HG03432 (cell line): ENCODE measurements around the gene ACSF3.
"Not testable (repeated sequence)": the region's sequence is repeated elsewhere in the genome, so short reads cannot be mapped to it uniquely, and the experiment has no call there.

Source experiments
- ATAC-seq: cut with Tn5 transposase; IDR thresholded peaks from one replicate; pipeline ENCODE4 v1.9.1; 2021; ENCODE audit warnings: mild to moderate bottlenecking, moderate library complexity; ENCODE audit not compliant: unreplicated experiment

ACSF3 gene

DNA sequence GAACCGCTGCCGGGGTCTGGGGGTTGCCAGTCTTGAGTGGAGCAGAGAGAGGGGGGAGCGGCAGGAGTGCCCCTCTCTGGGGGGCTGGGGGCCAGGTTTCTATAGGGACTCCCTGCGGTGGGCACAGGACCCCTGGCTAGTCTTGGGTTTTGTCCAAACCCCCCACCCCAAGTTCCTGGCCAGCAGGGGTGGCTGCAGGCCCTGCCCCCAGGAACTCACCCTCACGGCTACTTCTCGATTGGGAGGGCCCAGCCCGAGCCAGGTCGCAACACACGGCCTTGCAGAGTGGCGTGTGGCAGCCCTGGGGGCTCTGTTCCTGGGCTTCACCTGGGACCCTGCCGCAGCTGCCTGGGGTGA lies 78.5 kb downstream of the ACSF3 start:
- ATAC-seq, result no peak

DNA sequence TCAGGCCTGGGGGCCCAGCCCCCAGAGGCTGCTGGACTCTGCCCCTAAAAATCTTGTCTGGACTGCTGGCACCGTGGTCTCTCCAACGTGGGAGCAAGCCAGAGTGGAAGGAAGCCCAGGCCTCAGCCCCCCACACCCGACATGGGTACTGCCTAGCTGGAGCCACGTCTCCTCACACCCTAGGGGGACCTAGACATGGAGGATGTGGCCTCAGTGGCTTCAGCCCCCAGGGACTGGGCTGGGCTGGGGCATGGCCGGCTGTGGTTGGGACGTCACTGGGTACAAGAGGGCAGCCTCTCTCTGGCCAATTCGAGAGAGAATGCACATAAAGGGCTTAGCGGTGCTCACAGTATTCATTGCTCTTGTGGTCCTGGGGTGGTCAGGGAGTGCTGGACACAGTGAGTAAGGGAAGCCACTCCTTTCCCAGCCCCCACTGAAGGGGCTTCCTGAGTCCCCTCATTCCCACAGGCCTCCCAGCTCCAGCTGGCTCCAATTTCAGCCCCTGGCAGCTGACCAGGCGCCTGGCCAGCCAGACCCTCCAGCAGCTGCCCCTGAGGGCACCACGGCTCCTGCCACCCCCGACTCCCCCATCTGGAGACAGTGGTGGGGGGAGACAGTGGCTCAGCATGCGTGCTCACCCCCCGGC lies 79.0 kb downstream of the ACSF3 start:
- no peak for ATAC-seq

DNA sequence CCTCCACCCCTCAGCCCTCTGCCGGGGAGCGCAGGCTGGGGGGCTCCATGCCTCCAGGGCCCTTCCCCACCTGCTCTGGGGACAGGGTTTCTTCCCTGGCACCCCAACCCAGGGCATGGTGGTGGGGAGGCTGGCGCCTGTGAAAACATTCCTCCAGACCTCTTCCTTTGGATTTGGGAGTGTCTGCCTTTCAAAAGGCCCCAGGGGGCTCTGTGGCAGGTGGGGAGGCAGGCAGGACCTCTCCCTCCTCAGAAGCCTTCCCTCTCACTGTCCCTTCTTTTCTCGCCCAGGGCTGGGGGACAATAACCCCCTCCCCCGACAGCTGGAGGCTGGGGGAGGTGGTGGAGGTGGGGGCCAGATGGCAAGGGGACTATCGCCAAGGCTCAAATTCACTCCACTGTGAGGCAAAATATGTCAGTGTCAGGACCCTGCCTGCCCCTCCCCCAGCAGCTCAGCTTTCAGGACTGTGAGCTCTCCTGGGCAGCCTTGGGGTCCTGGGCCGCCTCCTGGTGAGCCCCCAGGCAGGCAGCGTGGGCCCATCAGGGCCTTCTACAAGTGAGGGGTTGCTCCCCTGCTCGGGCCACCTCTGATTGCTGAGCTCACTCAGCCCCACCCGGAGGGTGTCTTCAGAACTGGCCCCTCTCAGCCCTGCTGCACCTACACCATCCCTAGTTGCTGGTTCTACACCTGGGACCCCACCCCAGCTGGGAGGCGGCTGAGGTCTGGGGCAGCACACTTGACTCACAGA lies 79.7 kb downstream of the ACSF3 start:
- no peak for ATAC-seq

DNA sequence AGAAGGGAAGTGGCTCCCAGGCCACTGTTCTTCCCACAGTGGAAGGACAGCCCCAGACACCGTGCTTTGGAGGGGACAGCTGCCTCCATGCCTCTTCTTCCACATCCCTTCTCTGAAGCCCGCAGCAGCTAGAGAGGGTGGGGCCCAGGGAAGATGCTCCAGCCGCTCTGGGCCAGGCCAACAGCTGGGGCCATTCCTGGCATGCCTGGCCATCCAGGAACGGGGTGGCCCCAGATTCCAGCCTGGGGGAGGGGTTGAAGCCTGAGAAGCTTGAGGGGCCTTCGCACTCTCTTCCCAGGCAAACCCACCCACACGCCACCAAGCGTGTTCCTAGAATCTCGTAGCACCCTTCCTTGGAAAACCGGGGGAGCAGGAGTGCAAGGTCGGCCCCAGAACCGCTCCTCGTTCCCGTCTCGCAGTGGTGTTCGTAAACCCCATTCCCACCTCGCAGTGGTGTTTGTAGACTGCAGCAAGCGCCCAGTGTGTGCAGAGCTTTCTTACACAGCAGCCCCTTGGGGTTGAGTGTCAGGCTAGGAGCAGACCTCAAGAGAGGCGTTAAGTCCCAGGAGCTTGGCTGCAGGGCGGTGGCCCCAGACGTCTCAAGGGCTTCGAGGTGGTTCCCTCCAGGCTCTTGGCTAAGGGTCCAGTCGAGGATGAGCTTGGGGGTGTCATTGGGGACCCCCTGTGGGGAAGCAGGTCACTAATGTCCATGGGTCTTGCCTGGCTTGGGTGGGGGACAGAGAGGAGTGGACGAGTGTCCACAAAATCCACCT lies 80.6 kb downstream of the ACSF3 start:
- ATAC-seq, result no peak

DNA sequence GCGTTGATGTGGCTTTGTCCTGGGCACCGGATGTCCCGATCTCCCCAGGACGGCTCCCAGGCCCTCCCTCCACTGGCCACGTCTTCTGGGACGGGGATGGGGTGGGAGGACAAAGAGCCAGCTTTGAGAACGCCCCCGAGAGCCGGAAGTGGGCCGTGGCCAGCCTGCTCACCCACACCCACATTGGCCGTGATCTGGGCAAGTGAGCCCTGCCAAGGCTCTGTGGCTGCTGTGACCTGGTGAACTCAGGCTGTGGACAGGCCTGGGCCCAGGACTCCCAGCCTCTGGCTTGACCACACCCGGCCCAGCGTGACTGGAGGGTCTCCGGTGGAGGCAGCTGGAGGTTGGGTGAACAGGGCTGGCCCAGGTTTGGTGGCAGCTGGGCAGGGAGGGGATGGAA lies 81.2 kb downstream of the ACSF3 start:
- no peak for ATAC-seq

DNA sequence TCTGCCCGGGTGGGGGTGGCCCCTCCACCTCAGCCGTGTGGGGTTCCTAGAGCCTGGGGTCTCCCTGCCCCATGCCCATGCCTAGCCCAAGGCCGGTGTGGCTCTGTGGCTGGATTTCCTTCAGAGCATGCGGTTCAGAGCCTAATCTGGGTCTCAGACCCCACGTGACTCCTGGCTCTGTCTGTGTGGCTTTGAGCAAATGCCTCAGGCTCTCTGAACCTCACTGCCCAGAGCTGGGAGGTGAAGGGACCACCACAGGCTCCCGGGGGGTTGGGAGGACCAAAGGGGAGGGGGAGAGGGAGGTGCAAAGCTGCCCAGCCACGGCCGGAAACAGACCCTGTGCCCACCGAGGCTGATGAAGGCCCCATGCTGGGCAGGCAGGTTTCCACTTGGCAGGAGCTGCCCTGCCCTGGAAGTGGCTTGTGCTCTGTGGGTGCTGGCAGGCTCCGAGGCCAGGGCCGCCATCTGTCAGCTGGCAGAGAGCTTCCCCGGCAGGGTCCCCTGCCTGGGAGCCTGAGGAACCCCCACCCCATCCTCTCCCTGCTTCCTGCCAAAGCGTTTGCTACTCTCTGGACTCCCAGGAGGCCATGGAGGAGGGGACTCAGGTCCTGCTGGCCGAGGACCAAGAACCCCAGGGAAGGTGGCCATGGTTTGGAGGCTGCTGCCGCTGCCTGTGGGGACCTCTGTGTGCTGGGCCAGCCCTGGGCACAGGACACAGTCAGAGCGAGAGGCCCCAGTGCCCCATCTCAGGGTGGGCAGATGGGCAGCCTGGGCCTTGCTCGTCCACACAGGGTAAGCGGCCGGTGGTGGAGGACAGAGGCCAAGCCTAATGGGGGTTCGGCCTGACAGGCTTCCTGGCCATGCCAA lies 81.9 kb downstream of the ACSF3 start:
- ATAC-seq, result no peak

DNA sequence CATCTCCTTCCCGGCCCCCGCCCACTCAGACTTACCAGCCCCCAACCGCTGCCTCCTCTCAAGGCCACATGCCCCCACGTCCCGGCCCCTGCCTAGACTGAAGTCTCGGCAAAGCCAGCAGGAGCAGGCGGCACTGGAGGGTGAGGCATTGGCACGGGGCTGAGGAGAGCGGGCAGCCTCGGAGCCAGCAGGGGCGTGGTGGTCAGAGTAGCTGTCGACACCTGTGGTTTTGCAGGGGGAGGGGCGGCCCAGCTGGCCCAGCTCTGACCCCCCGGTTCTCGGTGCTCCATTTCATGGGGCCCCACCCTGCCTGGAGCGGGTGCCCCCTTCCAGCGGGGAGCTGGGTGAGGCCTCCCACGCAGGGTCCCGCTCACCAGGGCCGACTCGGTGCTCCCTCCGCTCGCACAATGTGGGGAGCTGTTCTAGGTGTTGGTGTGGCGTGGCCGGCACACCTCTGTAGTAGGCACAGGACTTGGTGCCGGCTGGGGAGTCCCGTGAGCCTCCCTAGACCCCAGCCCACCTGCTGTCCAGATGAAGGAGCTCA lies 82.6 kb downstream of the ACSF3 start:
- ATAC-seq, result no peak

DNA sequence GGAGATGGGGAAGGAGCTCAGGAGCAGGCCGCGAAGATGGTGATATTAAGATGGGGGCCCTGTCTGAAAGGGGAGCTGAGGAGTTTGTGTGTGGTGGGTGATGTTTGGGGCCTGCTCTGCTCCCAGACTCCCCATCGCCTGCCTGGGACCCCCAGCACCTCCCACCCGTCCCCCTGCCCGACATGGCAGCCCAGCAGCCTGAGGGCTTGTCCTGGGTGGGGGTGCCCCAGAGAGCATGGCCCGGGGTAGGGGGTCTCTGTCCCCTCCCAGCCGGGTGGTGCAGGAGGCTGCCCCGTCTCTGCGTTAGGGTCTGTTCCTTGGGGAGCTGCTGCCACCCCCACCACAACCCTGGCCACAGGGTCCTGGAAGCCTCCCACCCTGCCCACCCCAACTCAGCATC lies 83.1 kb downstream of the ACSF3 start:
- ATAC-seq, result no peak

DNA sequence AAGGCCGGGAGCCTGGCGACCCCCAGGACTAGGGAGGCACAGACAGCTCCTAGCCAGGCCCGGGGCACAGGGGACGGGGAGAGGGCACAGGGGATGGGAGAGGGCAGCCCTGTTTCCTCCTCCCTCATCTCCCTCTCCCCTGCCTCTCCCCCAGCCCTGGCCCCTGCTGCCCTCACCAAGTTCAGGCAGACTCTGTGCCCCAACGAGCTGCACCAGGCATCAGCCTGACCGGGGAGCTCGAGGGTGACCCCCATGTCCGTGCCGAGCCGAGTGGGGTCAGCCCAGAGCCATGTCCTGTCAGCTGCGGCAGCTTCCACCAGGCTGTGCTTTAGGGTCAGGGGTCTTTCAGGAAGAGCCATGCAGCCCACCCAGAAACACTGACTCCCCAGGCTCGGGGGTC lies 83.8 kb downstream of the ACSF3 start:
- no peak for ATAC-seq

DNA sequence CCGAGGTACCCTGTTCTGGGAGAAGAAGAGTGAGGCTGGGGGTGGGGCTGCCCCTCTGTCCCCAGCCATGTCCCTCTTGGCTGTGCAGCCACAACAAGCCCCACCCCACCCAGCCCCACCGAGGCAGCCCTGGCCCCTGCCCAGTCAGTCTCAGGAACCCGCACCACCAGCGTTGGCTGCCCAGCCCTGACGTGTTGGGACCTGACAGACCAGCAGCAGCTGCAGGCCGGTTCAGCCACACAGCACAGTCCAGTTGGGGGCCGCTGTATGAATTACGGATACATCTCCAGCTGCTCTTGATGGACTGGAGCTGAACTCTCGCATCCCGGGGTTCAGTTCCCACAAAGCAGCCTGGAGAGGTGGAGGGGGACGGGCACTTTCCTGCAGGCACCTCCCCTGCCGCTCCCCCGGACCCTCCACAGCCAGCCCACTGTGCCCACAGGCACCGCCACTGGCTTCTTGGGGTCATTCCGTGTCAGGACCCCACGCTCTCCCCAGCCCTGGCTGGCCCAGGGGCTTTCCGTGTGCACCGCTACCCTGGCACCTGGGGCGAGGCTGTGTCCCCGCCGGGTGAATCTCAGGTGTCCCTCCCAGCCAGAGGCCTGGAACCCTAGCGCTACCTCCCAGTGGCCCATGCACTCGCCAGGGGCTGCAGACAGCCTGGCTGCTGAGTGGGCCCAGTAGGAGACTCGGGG lies 84.9 kb downstream of the ACSF3 start:
- no peak for ATAC-seq

DNA sequence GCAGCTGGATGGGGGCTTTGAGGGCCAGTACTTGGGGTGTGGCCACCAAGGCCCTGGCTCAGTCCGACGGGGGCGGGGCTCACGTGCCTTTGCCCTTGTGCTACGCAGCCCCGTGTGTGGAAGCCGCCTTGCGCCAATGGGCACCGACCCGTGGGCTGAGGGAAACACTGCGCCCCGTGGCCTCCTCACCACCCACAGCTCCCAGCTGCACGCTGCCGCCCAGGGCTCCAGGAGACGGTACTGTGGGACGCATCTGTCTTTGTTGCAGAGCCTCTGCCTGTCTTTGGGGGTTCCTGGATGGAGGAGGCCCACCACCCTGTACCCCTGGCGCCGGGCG lies 85.5 kb downstream of the ACSF3 start:
- ATAC-seq, result no peak

DNA sequence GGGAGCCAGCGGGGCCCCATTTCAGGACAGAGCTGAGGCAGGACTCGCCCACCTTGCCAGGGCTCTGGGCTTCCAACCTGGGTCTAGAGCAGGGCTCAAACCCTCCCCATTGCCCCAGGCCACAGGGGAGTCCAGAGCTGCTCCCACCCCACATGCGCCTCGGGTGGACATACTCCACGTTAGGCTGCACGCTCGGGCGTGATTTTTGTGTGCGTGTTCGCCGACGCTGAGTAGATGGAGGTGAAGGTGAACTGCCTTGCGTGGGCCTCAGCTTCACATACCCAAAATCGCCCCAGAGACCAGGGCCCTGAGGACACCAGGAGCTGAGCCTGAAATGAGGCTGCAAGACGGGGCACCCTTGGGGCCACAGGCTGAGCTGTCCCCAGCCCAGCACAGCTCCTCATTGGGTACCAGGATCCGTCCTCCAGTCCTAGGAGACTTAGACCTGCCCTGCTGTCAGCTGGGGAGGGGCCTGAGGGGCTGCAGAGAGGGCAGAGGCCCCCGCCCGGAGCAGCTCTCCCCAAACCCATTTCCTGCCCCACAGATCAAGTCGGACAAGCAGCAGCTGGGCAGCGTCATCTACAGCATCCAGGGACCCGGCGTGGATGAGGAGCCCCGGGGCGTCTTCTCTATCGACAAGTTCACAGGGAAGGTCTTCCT lies 86.1 kb downstream of the ACSF3 start:
- no peak for ATAC-seq

DNA sequence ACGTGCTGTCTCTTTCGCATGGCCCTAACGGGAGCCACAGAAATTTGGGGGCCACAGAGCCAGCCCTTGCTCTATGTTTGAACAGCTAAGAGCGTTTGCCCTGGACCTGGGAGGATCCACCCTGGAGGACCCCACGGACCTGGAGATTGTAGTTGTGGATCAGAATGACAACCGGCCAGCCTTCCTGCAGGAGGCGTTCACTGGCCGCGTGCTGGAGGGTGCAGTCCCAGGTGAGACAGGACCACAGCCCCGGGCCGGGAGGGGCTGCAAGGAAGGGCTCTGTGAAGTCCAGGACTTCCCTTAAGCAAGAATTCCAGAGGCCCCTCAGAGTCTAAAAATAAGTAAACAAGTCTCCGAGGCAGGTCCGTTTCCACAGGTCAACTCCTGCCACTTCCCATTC lies 89.8 kb downstream of the ACSF3 start:
- no peak for ATAC-seq

DNA sequence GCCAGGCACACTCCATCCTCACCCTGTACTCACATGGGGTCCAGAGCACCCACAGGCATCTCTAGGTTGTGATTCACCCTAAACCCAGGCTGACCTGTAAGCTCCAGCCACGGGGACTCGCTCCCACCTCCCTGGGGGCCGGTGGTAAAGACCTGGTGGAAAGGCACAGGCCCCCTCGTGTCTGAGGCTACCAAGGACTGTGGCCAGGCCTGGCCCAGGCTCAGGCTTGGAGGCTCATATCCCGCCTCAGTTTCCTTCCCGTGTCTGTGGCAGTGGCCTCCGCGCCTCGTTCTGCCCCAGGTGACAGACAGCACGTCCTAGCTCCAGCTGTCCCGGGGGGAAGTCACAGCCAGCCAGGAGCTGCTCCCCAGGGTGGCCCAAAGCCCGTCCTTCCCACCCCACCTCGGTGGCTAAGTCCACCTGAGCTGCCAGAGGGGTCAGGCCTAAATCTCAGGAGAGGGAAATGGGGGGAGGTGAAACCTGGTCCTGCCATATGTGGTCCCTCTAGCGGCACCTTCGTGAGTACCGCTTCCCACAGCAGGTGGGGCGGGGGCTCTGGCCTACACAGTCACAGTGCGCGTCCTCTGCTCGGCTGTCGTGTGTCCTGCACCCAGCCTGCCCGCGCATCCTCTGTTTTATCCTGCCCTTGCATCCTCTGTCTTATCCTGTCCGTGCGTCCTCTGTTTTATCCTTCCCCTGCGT lies 90.5 kb downstream of the ACSF3 start:
- no peak for ATAC-seq

DNA sequence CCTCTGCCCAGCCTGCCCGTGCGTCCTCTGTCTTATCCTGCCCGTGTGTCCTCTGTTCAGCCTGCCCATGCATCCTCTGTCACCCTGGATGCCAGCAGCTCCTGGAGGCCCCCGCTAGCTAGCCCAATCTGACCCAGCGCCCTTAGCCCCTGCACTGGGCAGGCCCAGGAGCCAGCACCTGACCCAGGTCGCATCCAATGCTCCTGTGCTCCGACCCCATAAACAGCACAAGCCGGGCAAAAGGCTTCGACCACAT lies 91.0 kb downstream of the ACSF3 start:
- no peak for ATAC-seq

DNA sequence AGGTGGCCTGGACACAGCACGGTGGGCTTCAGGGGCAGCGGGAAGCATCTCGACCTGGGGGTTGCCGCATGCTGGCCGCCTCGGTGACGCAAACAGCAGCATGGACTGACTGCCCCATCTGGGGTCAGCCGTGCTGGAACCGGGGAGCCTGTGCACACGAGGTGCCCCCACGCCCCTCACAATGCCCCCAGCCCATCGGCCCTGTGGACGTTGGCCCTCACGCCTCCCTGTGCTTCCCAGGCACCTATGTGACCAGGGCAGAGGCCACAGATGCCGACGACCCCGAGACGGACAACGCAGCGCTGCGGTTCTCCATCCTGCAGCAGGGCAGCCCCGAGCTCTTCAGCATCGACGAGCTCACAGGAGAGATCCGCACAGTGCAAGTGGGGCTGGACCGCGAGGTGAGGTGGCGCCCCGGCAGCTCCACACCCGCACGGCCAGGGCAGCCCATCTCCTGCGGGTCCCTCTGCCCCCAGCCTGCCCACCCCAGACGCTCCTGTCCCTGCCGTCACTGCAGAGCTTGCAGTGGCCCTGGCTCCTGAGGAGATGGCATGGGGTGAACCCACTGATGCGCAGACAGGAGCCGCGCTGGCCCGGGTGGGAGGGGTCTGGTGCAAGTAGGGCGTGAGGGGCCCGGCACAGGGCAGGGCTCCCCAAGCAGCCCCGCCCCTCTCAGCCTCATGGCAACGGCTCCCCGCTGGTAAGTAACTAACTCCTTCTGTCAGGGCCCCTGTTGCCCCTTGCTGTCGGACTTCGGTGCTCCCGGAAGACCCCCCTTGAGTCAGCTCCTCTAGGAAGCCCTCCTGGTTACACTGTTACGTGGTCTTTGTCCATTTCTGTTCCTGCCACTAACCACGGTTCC lies 91.5 kb downstream of the ACSF3 start:
- no peak for ATAC-seq

DNA sequence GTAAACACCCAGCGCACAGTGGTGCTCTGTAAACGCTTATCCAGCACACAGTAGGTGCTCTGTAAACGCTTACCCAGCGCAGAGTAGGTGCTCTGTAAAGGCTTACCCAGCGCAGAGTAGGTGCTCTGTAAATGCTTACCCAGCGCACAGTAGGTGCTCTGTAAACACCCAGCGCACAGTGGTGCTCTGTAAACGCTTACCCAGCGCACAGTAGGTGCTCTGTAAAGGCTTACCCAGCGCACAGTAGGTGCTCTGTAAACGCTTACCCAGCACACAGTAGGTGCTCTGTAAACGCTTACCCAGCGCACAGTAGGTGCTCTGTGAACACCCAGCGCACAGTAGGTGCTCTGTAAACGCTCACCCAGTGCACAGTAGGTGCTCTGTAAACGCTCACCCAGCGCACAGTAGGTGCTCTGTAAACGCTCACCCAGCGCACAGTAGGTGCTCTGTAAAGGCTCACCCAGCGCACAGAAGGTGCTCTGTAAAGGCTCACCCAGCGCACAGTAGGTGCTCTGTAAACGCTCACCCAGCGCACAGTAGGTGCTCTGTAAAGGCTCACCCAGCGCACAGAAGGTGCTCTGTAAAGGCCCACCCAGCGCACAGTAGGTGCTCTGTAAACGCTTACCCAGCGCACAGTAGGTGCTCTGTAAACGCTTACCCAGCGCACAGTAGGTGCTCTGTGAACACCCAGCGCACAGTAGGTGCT lies 92.4 kb downstream of the ACSF3 start:
- not testable (repeated sequence) for ATAC-seq

DNA sequence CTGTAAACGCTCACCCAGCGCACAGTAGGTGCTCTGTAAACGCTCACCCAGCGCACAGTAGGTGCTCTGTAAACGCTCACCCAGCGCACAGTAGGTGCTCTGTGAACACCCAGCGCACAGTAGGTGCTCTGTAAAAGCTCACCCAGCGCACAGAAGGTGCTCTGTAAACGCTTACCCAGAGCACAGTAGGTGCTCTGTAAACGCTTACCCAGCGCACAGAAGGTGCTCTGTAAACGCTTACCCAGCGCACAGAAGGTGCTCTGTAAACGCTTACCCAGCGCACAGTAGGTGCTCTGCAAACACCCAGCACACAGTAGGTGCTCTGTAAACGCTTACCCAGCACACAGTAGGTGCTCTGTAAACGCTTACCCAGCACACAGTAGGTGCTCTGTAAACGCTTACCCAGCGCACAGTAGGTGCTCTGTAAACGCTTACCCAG lies 93.0 kb downstream of the ACSF3 start:
- not testable (repeated sequence) for ATAC-seq
